CD4-positive, alpha-beta T cell treated with Interleukin-4 for 4 hours (primary cell): ENCODE results near the gene CCDC174.

Source experiments
- DNase-seq: peaks from one replicate; pipeline ENCODE4 v3.0.0-alpha.2; 2020

CCDC174 gene

GRCh38 chr3:14706096-14706495, 54.5 kb downstream of the CCDC174 start:
- no peak for DNase-seq

- DNase-seq = no peak
These were observed 65.0 kb downstream of the CCDC174 start for GRCh38 chr3:14716591-14716990.

- no peak for DNase-seq
These were observed 65.7 kb downstream of the CCDC174 start for GRCh38 chr3:14717307-14717706.

GRCh38 chr3:14718539-14718938, 67.0 kb downstream of the CCDC174 start:
- DNase-seq = no peak

GRCh38 chr3:14719006-14719405, 67.4 kb downstream of the CCDC174 start:
- no peak for DNase-seq

GRCh38 chr3:14721126-14721864, 69.7 kb downstream of the CCDC174 start:
- no peak for DNase-seq
